Head of caudate nucleus (tissue), 42 donors: Measurements from ENCODE around the gene LYPD1.
"Not testable (repeated sequence)": the region's sequence is repeated elsewhere in the genome, so short reads cannot be mapped to it uniquely, and the experiment has no call there.

Experiments used
- DNase-seq, 42 donors: peaks; one replicate each; pipeline versions ENCODE4 v3.0.0 to v3.0.0-alpha.2; 2020 to 2021; ENCODE audit warnings: mixed read lengths in 7 of 42
- intact Hi-C: fragments of 100-400 bp; cut with DNase I; formaldehyde crosslinking; loops from one replicate; pipeline ENCODE4 v1.15.0; 2022

Gene LYPD1, protein sequence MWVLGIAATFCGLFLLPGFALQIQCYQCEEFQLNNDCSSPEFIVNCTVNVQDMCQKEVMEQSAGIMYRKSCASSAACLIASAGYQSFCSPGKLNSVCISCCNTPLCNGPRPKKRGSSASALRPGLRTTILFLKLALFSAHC

DNA sequence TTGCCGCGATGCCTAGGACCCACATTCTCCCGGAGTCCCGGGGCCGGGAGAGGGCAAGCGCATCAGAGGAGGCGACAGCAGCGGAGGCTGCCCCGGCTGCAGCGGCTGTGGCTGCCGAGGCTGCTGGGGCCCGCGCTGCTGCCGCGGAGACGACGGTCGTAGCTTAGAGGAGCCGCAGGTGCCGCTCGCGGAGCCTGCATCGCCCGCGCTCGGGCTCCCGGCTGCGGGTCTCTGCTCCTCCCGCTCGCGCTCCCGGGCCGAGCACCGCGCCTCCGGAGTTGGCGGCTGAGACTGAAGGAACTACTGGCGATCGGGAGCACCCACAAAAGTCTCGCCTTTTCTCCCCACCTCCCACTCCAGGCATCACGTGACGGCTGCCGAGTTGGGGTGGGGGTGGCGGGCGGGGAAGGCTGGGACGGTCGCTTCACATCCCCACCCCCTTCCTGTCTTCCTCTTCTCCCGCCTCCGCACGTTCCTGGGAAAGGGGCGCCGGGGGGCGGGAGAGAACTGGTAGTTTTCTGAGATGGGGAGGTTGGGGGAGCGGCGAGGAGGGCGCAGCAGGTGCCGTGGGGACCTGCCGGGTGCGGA is at the start of gene LYPD1:
Gene LYPD1 (minus strand): TSS at position 298 of the 588 bp plus-strand sequence. CDS start 273 bp downstream, at position 25.
- intact Hi-C loops: no loop called here
- DNase-seq: peak in 40 of 42 donors; percentile 21 to 80 (median 56)

- DNase-seq: no peak
- intact Hi-C loops: no loop called here
These were observed 49.5 kb upstream of the LYPD1 start for GRCh38 chr2:132719480-132719879.

DNA sequence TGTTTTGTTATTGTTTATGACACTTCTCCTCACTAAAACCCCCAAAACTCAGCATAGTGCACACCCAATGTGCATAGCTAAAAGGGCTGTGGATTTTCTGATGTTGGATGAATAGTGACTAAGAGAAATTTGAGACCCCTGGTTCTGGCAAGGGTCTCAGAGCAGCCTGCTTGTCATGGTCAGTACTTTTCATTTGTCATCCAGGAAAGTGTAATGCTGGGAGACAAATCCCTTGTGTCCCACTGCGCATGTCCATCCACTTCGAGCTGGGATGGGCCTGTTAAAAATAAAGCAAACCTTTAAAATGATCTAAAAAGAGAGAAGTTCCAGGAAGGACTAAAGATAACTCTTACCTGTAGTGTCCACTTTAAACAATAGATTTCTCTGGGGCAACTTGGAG is 46.9 kb upstream of the LYPD1 start:
- intact Hi-C loops: no loop called here
- DNase-seq: no peak

GRCh38 chr2:132715386-132716351 is 45.7 kb upstream of the LYPD1 start:
- intact Hi-C loops: no loop called here
- no peak for DNase-seq

- DNase-seq: no peak
- intact Hi-C loops: no loop called here
These were observed 33.4 kb upstream of the LYPD1 start for GRCh38 chr2:132703396-132703795.

- intact Hi-C loops: no loop called here
- no peak for DNase-seq
These were observed 31.8 kb upstream of the LYPD1 start for GRCh38 chr2:132701810-132702209.

GRCh38 chr2:132699802-132700201 is 29.8 kb upstream of the LYPD1 start:
- intact Hi-C loops, DNase-seq: not testable (repeated sequence)

GRCh38 chr2:132698347-132698746 is 28.3 kb upstream of the LYPD1 start:
- intact Hi-C loops, DNase-seq: not testable (repeated sequence)

DNA sequence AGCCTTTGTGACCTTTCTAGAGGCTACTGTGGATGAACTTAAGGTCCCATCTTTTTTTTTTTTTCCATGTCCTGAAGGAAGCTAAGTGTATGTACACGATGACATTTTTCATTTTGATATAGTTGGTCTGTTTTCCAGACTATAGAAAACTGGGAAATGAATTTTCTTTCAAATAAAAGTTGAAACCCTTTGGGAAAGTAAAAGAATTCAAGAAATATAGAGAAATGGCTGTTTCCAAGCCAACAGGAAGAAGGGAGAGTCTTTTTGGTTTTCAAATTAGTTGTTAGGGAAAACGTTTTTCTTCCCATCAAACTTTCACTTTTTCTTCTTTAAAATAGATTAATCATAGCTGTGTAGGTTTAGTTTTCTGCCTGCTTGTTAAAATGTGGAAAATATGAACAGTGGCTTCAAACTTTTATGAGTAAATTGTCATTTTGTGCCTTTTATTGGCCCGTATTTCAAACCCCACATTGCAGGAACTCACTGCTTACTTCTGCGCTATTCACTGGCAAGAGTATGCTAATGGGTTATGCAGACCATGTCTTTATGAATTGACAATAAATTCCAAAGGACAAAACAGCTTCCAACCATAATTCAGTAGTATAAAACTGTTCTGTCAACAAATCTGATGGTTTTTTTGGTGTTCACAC is 27.7 kb upstream of the LYPD1 start:
- intact Hi-C loops: no loop called here
- DNase-seq: no peak

GRCh38 chr2:132692816-132693215 is 22.8 kb upstream of the LYPD1 start:
- intact Hi-C loops: no loop called here
- no peak for DNase-seq

- intact Hi-C loops: no loop called here
- DNase-seq: no peak
These were observed 21.6 kb upstream of the LYPD1 start for GRCh38 chr2:132691556-132691955.

DNA sequence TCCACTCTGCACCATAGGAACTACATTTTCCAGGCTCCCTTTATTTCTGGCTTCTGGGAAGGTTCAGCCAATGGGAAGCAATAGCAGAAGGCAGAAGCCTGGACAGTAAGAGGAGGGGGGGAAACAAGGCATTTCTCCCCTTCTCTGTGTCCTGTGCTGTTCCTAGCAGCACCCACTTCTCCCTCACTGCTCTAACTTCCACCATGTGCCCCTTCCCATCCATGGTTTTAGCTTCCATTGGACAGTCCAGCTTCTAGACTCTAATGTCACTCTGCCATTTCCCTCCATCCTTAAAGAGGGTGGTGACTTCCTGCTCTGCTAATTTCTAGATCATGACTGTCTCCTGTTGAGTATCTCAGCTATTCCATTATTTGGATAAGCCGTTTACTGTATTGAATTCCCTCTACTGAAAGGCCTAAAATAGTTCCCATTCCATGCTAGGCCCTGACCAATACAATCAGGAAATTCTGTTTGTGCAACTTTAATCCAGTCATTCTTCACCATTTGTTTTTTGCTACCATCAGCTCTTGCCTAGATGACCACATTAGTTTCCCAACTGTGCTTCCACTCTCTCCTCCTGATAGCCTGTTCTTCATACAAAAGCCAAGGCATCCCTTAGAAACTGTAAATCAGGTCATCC is 20.8 kb upstream of the LYPD1 start:
- DNase-seq: no peak

DNA sequence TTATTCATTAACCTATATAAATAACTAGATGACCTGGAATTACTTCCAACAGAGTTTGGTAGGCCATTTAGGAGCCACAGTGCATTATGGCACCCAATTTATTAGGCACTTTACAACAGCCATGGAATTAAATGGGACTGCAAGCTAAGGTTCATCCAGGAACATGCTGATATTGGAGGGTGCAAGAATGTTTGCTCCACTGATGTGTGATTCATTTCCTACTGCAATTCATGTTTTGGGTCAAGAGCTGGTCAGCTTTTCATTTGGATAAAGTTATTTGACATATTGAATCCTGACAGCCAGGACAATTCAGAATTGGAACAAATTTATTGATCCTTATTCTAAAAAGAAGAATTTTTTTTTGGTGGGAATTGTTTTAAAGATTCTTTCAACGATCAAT is 11.8 kb upstream of the LYPD1 start:
- DNase-seq: no peak
- intact Hi-C loops: no loop called here

More for the DNA sequence above, 20.8 kb upstream of the LYPD1 start:
- intact Hi-C loops: no loop called here

DNA sequence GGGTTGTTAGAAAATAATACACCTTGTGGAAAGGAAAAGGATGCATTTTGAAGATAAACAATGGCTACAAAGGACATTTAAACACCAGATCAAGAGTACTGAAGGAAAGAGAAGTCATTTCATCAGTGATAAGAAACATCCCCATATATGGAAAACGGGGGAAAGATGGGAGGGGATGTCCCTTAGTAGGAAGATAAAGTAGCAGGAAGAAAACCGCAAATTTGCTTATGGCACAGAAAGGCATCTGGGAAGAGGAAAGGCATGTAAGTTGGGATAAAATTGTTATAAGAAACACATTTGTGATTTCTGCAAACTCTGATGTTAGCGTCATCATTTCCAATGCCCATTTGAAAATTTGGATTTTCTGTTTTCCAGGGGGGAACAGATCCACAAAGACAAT is 10.5 kb upstream of the LYPD1 start:
- intact Hi-C loops: no loop called here
- no peak for DNase-seq

DNA sequence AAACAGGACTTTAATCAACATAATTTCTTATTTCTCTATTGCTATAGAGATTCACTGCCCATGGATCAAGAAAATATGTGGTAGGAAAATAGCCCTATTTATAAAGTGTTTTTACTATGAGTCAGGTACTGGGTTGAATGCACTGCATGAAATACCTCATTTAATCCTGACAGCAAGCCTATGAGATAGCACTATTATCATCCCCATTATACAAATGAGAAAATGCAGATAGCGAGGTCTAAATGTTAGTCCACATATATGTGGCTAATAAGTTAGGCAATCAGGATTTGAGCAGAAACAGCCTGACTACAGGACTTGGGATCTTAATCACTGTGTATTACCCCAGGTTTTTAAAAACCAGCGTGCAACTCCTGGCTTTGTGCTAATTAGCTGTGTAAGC is 8.5 kb upstream of the LYPD1 start:
- intact Hi-C loops: no loop called here
- no peak for DNase-seq

DNA sequence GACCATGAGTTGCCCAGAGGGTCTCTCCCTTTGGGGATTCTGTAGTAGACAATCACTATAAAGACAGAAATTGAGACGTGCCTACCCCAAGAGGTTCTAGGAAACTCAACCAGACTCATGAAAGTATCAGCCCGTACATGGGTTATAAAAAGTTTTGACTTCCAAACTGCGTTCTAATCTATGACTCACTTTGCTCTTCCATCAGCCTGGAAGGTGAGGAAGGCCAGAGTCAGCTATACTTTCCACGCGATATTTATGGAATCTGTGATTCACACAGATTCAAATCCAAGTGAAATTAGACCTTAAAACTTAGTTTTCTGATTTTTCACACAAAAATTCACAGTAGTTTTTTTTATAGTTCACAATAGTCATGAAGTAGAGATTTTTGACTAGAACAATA is 7.7 kb upstream of the LYPD1 start:
- intact Hi-C loops: no loop called here

GRCh38 chr2:132676999-132677398 is 7.0 kb upstream of the LYPD1 start:
- intact Hi-C loops: no loop called here

More for the DNA sequence above, 7.7 kb upstream of the LYPD1 start:
- no peak for DNase-seq

DNA sequence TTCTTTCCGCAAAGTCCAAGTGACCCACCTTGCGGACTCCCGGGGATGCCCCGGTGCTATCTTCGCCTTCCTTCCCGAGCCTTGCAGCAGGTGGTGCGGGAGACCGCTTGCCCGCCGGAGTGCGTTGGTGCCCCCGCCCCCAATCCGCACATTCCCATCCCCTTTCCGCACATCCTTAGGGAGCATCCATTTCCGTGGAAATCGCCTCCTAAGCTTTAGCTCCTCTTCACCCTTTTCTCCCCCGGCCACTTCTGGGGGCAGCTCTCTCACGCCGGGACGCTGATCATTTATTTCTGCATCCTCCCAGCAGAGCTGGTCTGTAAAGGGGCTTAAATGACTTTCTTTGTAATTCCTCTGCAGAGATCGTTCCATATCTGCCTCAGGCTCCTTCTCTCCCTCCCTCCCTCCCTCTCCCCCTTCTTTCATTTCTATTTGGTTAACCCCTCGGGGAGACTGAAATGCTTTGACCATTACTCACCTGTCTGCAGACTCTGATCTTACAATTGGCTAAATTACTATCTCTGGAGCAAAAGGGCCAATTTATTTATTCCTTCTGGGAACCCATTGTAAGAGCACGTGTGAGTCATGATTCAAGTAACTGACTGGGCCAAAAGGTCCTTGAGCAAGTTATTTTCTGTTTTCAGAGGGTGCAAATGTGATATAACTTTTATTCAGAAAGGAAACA is 1.3 kb upstream of the LYPD1 start:
- peak in 24 of 42 donors; percentile 10 to 54 (median 24) for DNase-seq
- intact Hi-C loops: no loop called here

More at GRCh38 chr2:132676999-132677398, 7.0 kb upstream of the LYPD1 start:
- DNase-seq: no peak
